ENCODE measurements around the gene INVS.

Gene INVS

DNA sequence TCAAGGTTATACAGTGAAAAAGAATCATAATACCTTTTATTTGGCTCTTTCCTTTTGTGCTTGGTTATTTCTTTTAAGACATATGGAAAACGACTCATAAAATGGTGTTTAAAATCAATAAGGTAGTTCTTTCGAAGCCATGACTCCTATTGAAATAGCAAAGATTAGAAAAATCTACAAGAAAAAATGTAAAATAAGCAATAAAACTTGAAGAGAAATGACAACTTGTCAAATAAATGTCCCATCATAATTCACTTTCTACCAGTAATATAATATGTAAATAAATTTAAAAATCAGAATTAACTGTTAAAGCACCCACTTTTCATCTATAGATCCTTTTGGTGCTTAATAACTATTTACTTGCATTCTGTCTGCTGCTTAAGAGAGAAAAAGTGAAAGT, 241.2 kb downstream of the INVS start:
- no peak for DNase-seq

DNA sequence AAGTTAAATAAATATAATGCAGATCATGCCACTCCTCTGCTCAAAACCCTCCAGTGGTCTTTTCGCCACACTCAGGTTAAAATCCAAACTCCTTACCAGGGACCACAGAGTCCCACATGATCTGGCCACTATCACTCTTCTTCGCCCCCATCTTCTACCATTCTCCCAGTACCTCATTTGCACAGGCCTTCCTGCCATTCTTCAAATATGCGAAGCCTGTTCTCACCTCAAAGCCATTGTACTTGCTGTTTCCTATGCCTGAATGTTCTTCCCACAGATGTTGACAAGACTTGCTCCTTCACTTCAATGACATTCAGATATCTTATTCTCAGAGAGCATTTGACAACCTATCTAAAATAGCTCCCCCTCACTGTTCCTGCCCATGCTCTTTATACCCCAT, 242.8 kb downstream of the INVS start:
- DNase-seq = no peak

DNA sequence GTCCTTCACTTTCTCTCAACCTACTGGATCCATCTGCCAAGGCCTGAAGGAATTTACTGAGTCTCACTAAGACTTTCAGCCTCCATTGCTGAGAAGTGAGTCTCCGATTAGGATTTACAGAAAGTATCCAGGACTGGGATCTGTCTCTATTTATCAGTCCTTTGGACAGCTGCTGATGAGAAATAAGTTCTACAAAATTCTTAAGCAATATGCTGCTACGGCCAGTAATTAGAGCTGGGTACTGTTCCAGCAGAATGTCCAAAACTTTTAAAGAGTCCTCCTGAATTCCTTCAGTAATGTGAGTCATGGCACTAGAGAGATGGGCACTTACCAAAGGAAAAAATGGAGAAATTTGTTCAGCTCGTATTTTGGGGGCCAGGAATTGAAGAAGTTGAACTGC, 247.8 kb downstream of the INVS start:
- DNase-seq = no peak

DNA sequence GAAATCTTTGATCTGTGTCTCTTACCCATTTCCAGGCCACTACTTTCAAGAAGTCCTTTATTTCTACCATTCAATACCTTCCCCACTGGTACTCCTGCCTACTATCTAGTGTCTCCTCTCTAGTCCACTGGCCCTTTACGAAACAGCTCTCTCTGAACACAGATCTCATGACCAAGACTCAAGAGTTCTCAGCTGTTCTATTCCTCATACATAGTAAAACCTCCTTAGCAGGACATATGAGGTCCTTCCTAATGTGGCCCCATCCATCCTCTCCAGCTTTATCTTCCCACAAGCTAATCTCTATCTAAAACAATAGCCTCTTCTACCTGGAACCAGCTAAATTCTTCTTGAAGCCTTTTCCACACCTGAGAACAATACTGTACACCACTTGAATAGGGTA, 251.1 kb downstream of the INVS start:
- DNase-seq = no peak
